Keratinocyte (primary cell): ENCODE data around the gene ZMIZ1.

ENCODE experiments used
- CTCF ChIP-seq, 3 experiments: IDR thresholded peaks in 1 of 3; conservative IDR thresholded peaks in 1 of 3; optimal IDR thresholded peaks in 1 of 3; 2 replicates in 2 of 3; 3 replicates in 1 of 3; pipeline versions ENCODE3 to v1.5.1; 2011; ENCODE audit warnings: low read length in 3 of 3, mild to moderate bottlenecking in 3 of 3, moderate library complexity in 2 of 3, control low read depth in 1 of 3, inconsistent platforms in 1 of 3; ENCODE audit not compliant: insufficient read depth in 2 of 3; ENCODE audit errors: extremely low read depth in 1 of 3
- EZH2 ChIP-seq: IDR thresholded peaks from one replicate; pipeline ENCODE4 v1.6.1; 2012; ENCODE audit warnings: inconsistent platforms, mild to moderate bottlenecking, low read length, moderate library complexity

DNA sequence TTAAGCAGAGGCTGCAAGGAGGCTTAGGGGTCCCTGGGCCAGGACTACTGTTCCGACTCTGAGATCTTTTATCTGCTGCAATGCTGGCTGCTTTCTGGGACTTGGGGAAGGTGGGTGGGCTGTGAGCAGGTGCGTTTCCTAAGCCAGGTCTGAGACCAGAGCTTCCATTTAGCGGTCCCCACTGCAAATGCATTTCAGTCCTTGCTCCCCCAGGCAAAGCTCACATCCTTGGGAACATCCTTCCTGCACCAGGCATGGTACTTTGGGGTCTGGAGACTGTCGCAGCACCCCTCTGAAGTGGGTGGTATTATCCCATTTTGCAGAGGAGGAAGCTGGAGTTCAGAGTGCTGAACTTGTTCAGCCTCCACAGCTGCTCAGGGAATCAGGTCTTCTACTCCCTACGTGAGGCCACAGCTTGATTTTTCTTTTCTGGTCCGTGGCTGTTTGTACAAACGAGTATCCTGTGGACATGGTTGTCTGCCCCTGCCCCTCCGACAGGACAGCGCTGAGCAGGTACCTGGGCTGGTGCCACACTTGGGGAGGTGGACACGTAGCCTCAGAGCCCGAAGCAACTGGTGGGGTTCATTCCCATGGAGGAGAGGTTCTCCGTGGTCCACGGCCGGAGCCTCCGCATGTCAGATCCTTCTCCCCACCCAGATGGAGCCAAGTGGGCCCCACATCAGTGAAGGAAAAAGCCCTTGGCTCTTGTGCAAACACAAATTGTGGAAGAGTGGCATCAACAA lies 20.0 kb downstream of the ZMIZ1 start:
- TF ChIP-seq CTCF (optimal IDR thresholded peaks at IDR 0.05 in 1 of 3, IDR thresholded peaks at IDR 0.05 in 1 of 3, conservative IDR thresholded peaks at IDR 0.05 in 1 of 3; ENCODE audit: extremely low read depth in 1 of 3, insufficient read depth in 2 of 3, low read length in 3 of 3) (no peak), EZH2 (no peak)
